GM19239 (cell line): ENCODE data around the gene STK32A.
"Not testable (repeated sequence)": the region's sequence is repeated elsewhere in the genome, so short reads cannot be mapped to it uniquely, and the experiment has no call there.

ENCODE experiments used
- DNase-seq: peaks from one replicate; pipeline ENCODE4 v3.0.0; 2011; ENCODE audit warnings: low spot score; ENCODE audit not compliant: insufficient read length
- FAIRE-seq: peaks from 2 replicates; lab custom pipeline; 2011; peaks lifted over from hg19 to GRCh38; lab: Jason Lieb, UNC

STK32A gene

DNA sequence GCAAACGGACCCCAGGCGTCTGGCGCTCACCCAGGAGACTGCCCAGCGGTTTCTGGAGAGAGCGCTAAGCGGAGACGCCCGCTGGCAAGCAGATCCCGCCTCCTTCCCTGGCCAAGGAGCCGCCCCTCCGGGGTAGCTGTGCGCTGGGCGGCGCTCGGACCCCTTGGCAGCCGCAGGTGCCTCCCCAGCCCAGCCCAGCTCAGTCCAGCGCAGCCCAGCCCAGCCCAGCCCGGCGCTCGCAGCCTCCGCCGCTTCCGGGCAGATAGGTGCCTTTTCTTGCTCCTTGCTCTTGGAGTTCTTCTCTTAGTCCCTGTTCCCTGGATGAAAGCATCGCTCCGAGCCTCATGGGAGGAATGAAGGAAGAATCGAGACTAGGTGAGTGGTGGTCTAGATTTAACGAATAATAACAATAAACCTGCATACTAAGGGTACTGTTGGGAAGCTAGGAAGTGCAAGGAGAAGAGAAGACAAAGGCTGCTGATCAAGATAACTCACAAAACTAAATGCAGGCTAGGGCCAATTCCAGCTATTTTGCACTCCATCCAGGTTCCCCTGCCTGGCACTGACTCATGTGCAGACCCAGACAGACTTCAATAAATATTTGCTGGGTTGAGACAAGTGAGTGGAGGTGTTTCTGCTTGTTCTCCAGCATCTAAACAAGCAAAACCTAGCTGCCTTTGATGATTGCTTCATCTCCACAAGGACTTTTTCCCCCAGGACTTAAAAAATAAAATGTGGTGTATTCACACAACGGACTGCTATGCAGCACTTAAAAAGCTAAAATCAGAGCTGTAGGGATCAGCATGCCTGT, at the start of gene STK32A:
Gene STK32A (plus strand): TSS at position 202 of the 811 bp plus-strand sequence. CDS start 4,609 bp downstream, outside the sequence.
- DNase-seq (no peak), FAIRE-seq (no peak)

GRCh38 chr5:147187099-147187540, 47.7 kb upstream of the STK32A start:
- DNase-seq (no peak), FAIRE-seq (no peak)

DNA sequence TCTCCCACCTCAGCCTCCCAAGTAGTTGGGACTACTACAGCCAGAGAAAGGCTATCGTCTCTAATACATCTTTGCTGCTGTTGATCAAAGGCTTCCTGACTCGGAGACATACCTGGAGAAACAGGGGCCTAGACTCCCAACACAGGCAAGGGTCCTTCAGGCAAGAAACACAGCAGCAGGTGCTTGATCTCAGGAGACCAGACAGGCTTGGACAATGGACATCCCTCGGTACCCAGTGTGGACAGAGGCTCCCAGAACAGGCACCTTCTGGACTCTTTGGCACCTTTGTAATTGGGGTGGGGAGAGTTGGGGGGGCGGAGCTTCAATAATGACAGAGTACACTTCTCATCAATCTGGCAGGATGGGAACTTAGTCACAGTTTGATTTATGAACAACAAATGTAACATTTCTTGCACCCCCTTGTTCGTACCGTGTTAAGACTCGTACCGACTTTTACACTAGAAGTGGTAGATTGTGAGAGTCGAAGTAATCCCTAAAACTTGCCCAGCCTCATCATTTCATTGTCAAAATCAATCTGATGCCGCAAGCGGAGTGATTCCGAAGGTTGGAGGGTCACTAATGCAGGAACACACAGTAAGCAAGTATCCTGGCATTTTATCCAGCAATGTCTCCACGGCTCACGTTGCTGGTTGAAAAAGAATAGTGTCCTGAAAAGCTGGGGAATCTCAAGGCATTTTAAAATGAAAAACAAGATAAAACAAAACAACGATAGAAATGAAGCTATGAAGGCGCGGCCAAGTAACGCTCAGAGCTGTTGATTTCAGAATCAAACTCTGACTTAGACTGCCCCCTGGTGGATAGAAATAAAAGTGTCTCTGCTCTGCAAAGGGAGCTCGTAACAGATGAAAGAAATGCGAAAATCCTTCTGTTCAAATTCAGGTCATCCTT, 46.4 kb upstream of the STK32A start:
- DNase-seq (peak; percentile 31), FAIRE-seq (peak; percentile 81)

DNA sequence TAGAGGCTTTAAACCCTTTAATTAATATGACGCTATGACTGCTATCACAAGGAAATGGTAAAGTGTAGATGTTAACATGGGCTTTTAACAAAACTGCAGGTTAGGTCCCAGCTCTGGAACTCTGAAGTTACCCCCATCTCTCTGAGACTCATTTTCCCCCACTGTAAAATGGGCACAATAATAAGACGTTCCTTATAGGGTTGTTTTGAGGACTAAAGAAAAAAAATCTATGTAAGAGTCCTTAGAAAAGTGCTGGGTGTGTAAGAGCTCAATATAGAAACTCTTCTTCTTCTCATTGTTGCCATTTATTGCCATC, 45.8 kb upstream of the STK32A start:
- no peak for FAIRE-seq
- DNase-seq, result no peak

DNA sequence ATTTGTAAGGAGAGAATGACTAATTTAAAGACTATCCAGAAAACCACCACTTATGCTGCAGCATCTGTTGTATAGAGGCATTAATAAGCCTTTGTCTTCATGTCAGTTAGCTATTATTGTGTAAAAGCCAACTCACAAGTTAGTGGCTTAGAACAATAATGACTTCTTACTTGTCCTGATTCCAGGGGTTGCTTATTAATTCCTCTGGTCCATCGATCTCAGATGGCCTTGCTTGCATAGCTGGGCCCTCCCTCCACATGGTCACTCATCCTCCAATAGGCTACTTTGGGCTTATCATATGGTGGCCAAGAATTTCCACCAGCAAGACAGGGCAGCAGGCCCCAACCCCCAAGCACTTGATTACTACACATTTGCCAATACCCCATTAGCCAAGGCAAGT, 44.5 kb upstream of the STK32A start:
- DNase-seq (no peak), FAIRE-seq (no peak)

DNA sequence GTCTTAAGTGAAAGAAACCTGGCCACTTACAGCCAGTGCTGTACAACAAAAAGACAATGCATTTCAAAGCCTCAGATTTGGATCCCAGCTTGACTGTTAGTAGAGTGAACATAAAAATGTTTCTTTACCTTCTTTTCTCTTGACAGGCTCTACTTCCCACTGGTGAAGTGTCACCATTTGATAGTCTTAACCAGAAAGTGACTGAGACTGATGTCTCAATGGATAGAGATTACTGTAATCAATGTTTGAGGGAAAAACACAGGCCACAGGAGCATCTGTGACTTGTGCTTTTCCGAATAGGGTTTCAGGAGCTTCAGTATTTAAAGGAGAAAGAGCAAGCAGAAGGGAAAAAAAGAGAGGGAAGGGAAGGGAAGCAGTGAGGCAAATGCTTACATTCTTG, 41.7 kb upstream of the STK32A start:
- no peak for FAIRE-seq

DNA sequence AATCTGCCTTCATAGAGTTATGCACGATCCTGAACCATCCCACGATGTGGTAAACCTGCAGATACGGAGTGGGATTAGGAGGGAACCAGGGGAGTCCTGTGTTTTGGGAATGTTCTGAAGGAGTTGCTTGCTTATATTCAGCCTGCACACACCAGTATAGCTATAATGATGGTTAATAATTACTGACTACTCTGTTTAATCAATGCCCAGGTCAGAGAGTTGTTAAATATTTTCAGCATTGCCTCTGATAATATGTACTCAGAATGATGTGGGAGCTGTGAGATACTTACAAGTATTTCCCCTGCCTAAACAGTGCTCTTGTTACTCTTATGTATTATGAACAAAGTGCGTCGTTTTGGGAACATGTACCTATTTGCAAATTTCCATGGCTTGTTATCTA, 34.8 kb upstream of the STK32A start:
- DNase-seq (no peak), FAIRE-seq (no peak)

More for the DNA sequence above, 41.7 kb upstream of the STK32A start:
- DNase-seq, result no peak

DNA sequence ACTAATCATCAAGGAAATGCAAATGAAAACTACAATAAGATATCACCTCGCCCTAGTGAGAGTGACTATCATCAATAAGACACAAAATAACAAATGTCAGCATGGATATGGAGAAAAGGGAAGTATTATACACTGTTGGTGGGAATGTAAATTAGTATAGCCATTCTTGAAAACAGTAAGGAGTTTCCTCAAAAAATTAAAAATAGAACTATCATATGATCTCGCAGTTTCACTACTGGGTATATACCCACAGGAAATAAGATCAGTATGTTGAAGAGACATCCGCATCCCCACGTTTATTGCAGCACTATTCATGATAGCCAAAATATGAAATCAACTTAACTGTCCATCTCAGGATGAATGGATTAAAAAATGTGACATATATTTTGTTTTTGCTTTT, 31.6 kb upstream of the STK32A start:
- no peak for FAIRE-seq

DNA sequence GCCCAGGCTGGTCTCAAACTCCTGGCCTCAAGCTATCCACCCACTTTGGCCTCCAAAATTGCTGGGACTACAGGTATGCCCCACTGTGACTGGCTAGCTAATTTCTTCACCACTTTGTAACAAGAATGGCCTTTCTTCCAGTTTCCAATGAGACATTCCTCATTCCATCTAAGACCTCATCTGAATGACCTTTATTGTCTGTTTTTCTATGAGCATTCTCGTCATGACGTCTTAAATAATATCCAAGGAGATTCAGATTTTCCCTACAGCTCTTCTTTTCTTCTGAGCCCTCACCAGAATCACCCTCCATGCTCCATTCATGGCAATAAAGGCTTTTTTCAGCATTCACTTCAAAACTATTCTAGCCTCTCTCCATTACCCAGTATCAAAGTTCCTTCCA, 30.2 kb upstream of the STK32A start:
- FAIRE-seq (no peak), DNase-seq (no peak)

More for the DNA sequence above, 31.6 kb upstream of the STK32A start:
- no peak for DNase-seq

- FAIRE-seq (no peak), DNase-seq (no peak)
Measured at GRCh38 chr5:147208134-147208533, 26.7 kb upstream of the STK32A start.

DNA sequence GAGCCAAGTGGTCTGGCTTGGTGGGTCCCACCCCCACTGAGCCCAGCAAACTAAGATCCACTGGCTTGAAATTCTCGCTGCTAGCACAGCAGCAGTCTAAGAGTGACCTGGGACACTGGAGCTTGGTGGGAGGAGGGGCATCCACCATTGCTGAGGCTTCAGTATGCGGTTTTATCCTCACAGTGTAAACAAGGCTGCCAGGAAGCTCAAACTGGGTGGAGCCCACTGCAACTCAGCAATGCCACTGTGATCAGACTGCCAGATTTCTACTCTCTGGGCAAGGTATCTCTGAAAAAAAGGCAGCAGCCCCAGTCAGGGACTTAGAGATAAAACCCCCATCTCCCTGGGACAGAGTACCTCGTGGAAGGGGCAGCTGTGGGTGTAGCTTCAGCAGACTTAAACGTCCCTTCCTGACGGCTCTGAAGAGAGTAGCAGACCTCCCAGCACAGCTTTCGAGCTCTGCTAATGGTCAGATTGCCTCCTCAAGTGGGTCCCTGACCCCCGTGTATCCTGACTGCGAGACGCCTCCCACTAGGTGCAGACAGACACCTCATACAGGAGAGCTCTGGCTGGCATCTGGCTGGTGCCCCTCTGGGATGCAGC, 18.2 kb upstream of the STK32A start:
- FAIRE-seq, result no peak
- DNase-seq, result no peak

GRCh38 chr5:147223343-147223742, 11.5 kb upstream of the STK32A start:
- no peak for DNase-seq
- FAIRE-seq, result no peak

- DNase-seq, result no peak
- no peak for FAIRE-seq
Measured at GRCh38 chr5:147223948-147224791, 10.7 kb upstream of the STK32A start.

DNA sequence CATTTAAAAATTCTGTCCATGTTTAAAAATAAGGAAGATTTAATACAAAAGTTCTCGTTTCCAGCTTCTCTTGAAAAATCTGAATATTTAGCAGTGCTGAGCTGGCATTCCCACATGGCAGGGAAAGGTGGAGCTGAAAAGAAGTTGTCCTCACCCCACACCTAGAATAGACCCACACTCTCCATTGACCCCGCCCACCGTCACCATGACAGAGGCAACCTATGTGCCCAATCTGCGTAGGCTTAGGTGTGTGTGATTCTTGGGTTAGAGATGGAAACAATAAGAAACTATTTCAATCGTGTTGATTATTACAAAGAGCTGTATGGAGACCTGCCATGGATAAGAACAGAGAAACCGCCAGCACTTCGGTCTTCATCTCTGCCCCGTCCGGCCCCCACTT, 8.9 kb upstream of the STK32A start:
- DNase-seq (no peak), FAIRE-seq (no peak)

- FAIRE-seq, result no peak
Measured at GRCh38 chr5:147226512-147226911, 8.3 kb upstream of the STK32A start.

DNA sequence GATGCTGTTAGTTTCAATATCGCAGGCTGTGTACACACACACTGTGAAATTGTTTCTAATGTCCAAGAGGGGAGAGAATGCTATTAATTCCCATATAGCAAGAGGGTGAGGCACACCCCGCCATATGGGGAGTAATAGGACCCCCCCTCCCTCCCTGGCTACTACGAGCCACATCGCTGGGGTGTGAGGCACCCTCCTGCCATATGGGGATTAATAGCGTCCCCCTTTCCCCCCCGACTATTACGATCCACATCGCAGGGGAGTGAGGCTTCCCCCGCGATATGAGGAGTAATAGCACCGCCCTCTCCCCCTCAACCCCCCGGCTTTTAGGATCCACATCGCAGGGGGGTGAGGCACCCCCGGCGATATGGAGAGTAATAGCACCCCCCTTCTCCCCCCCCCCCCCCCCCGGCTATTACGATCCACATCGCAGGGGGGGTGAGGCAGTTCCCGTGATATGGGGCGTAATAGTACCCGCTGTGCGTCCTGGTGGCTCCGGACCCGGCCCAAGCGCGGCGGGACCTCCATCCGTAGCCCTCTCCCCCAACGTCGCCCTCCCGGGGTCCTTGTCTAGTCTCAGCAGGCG, 494 bp upstream of the STK32A start:
- FAIRE-seq (no peak), DNase-seq (no peak)

More at GRCh38 chr5:147226512-147226911, 8.3 kb upstream of the STK32A start:
- no peak for DNase-seq

DNA sequence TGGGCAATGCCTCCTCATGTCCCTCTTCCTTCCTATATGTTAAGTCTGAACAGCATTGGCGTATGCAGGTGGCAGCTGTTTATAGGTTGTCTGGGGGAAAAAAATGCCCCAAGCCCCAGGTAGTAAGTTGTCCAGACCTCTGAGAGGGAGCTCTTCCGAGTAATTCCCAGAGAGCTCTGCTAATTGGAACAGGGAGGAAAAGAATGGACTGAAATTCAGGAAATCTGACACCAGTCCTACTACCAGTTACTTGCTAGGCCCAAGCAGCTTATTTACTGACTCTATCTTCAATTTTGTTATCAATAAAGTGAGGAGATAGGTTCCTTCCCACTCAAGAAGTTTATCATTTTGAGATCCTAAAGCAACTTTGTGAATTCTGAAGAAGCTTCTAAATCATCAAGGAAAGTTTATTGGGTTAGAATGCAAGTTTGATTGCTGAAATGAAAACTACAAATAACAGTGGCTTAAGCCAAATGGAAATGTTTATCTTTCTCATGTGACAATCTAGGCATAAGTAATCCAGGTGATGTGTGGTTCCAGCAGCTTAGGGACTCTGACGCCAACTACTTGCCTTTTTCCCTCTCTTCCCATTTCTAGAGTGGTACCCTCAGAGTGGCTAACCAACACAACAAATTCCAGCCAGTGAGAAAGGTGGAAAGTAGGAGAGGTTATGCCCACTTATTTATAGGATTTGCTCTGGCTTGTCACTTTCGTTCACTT, 5.6 kb downstream of the STK32A start:
- DNase-seq (no peak), FAIRE-seq (no peak)

DNA sequence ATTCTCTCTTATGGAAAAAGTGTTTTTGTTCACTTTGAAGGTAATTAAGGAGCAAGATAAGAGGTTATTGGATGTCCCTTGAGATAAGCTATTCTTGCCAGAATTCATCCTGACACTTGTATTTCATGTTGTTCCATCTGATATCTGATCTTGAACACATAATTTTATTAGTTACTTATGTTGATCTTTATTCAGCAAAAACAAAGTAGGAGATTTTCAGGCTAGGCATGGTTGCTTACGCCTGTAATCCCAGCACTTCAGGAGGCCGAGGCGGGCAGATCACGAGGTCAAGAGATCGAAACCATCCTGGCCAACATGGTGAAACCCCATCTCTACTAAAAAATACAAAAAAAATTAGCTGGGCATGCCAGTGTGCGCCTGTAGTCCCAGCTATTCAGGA, 8.4 kb downstream of the STK32A start:
- not testable (repeated sequence) for DNase-seq, FAIRE-seq
